Skin of body (tissue), 2 donors: ENCODE data around the gene MAPKAP1. TPM values are rescaled to one million over a fixed set of nuclear protein-coding genes. Genes with fewer than 3 reads are reported as not detected.

ENCODE experiments used
- DNase-seq: peaks from one replicate; lab custom pipeline; 2025; lab: John Stamatoyannopoulos, UW
- total RNA-seq: library from RNA; depleted of rRNA; stranded (reverse); fragments of >200 nt; gene quantifications from one replicate; pipeline ENCODE4 v1.2.3, GENCODE V29; 2014

MAPKAP1 gene
- total RNA-seq, 1 donor from 2014 or later, result 35.2 TPM

DNA sequence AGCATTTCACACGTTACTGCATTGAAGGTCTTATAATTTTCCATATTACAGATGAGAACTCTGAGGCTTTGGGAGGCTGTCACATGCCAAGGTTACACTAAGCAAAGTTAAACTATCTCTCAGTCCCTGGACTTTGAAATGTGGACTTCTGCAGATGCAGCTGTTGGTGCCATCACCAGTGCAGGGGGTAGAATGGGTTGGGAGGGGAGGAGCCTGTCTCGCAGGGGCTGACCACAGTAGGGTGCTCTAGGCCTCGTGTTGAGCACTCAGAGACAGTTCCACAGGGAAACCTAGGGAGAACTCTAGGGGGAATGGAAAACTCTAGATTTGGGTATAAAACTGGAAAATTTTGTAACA is 220.9 kb downstream of the MAPKAP1 start:
- DNase-seq, result no peak

DNA sequence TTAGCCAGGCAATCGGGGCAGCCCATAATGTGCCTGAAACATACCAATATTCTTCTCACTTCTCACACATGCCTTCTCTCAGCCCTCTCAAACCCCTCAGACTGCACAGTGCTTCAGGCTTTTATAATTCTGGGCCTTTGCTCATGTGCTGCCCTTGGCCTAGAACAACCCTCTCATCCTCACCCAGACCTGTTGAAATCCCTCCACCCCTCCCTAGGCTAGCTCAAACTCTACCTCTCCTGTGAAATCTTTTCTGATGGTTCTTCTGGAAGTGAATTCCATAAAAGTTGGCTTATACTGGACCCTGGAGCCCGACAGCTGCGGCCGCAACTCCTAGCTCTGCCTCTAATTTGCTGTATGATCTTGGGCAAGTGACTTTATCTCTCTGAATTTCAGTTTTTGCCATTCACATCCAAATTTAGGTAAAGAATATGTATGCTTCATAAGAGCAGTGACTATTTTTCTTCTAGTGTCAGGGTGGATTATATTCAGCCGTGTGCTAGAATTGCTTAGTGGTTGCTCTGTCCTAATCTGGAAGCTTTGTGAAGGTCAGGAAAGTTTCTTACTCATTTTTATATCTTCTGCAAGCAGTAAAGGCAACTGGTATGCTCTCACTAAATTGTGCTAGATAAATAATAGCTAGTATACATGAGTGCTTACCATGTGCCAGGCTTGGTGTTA is 221.4 kb downstream of the MAPKAP1 start:
- no peak for DNase-seq

DNA sequence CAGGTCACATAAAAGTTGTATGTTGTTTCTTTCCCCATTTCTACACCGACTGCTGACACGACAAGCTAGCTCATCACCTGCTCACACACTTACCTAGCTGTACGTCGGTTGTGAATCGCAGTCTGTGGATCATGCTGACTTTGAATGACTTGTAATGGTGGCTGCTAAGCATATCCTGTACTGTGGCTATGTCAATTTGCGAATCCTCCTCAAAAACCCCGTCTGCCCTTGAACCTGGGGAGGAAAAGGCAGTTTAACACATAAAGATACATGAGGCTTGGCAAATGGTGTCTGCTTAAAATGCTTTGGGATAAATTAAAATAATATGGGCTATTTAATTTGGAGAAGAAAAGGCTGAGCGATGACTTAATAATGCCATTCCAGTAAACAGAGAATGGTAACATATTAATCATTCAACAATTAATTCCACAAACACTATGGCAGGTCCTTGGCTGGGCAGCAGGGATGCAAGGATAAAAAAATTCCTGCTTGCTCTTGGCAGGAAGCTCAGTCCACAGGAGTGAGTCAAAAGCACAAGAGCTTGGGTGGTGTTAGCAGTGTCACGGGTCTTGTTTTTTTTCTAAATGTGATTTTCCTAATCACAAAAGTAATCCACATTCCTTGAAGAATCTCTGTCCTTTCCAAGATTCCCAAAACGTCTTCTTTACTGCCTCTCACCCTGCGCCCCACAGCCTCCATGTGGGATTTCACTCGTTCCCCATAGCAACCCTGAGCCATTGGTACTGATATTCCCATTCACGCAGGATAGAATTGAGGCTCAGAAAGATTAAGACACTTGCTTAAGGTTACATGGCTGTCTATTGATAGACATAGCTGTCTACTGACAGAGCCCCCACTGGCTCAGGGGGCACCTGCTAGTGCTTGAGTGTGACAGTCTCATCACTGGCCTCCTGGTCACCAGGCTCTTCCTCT is 222.4 kb downstream of the MAPKAP1 start:
- DNase-seq, result no peak

DNA sequence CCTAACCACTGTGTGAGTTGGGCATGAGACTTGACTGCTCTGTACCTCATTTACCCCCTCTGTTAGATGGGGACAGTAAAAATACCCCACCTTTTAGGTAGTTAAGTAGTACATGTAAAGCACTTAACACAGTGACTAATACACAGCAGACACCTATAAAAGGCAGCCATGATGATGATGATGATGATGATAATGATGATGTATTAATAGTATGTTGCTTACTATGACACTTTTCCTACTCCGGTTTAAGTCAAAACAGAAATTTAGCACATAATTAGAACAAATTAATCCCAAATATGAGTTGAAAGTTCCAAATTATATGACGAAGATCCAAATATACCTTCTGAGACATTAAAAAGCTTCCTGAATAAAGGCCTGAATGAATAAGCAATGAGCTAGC is 223.3 kb downstream of the MAPKAP1 start:
- no peak for DNase-seq

DNA sequence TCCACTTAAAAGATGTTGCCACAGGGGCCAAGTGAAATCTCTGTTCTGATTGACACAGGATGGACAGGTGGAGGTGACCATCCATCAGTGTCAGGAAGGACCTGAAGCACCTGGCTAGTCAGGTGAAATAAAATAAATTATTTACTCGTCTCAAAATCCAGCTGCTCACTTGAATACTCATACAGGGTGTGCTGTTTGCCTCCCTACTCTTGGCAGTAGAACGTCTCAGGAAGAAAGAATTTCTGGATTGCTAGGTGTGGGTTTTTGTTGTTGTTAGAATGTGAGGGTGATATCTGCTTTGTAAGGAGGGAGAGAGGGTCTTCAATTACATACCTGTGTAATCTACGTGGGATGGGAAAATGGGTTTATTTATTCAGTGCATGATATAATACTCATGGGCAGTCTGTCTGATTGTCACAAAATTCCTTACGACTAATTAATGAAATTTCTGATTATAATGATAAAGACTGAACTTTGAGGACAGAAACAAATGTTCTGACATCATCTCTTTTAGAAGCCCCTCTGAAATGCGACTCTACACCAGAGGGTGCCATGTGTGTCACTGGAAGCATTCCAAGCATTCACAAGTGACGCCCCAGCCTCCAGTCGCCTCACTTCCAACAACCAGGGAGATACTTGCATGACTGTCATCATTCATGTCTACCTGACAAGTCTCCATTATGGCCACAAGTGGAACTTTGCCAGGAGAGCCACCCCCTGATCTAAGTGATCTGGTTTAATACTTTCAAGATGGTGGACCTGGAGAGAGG is 227.0 kb downstream of the MAPKAP1 start:
- no peak for DNase-seq

DNA sequence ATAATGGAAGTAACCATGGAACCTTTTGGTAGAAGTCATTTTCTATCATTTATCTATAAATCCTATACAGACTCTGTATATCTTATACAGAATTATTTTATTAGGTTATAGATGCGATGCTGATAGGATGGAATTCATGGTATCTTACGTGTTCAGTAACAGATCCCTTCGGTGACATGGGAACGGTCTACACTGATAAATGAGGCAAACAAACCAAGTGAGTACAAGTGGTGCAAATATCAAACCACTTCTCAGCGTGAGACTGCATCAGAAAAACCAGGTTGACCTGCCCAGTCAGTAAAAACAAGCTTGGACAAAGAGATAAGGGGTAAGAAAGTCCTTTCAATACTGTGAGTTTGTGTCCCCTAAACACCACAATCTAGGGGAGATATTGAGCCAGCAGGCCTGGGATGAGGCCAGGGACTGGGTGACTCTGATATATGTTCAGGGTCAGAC is 229.9 kb downstream of the MAPKAP1 start:
- DNase-seq, result no peak

DNA sequence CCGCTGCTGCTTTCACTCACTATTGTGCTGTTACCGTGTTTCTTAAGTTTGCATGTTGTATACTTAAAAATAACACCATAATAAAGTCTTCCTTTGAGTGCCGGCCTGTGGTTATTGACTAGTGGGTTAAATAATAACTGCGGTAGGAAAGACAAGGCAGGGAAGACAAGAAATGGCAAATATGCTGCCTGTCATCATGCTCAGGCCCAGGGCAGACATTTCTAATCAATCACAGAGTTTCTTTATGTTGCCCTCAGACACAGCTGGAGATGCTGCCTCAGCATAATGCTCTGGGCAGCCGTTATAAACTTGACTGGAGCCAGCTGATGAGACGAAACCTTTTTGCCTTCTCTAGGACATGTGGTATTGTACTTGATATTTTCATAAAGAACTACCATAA is 230.4 kb downstream of the MAPKAP1 start:
- DNase-seq, result no peak

DNA sequence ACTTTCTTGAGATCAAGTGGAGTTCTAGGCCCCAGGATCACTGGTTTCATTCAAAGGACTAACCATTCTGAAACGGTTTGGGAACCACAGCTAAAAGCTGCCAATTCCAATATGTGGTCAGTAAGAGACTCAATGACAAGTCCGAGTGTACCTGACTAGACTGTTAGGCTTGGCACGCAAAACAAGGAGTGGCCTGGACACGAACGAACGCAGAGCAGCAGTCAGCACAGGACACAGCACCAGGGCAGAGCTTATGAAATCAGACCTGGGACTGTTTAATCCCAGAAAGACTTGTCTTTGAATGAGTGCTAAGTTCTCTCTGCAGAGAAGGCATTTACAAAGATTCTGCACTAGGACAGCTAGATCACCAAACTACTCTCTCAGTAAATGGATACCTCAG is 231.6 kb downstream of the MAPKAP1 start:
- no peak for DNase-seq

DNA sequence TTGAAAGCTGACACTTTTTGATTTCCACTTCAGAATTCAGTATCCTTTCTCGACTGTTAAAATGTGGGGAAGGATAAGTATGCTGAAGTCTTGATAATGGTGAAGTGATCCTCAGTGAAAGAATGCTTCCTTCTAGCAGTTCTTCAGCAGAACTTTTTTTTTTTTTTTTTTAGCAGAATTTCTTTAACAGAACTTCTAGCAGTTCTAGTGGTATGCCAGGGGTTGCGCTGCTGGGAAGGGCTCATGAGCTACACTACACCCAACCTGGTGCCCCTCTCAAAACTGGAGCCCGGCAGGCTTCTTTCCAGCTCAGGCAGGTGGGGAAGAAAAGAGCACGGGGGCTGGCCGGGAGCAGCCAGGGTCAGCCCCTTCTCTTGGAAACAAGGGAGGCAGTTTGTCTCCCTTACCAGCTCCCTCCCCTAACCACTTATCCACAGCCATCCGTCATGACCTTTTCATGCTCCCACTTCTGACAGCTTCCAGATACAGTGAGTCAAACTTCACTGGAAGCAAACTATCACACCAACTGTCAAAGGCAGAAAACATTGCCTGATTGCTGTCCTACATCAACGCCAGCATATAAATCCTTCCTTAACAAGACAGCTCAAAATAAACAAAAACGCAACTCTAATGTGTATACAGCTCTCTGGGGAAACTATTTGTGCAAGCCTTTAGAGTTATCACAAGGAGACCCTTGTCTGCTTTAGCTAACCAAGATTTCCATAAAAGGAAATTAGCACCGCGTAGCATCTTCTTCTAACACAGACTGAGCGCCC is 233.9 kb downstream of the MAPKAP1 start:
- no peak for DNase-seq

DNA sequence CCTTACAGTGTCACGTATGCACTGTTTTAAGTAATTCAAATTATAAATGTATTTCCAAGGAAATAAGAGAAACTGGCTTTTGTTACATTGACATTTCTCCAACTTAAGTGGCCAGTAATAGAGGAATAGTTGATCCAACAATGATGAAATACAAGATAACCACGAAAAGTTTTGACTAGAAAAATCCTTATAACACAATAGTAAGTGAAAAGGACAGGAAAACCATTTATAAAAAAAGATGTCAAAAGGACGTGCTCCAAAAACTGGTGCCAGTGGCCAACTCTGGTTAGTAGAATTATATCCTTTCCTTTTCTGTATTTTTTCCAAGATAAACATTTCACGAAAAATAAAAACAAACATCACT is 234.5 kb downstream of the MAPKAP1 start:
- no peak for DNase-seq

DNA sequence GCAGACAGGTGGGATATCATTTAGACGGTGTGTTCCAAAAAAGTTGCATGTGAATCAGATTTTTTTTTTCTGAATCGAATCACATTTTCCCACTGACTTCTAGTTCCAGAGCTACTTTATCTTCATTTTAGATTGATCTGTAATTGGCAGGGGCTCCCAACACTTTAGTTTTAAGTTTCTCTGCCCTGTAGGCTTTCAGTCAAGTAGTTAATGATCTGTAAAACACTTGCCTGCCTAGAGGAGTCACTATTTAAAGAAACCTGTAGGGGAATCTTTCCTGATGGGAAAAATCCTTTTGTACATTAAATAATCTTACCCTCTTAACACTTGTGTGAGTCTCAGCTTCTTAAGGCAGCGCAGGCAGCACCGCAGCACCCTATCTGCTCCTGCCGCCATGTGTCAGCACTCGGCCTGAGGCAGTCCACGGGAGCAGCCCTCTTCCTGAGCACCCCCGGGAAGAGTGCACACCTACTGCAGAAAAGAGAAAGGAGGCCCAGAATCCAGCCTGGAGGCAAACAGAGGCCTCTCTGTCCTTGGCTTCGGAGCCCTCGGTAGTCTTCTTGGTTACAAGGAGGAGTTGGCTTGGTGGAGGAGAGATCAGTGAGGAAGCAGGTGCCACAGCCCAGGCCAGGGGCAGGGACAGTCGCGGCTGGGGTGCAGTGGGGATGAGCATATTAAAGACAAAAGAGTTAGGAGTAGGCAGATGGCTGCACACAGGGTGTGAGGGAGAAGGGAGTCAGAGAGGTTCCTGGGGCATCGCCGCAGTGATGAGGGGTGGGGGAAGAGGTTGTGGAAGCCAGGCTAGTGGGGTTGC is 236.0 kb downstream of the MAPKAP1 start:
- DNase-seq, result no peak

DNA sequence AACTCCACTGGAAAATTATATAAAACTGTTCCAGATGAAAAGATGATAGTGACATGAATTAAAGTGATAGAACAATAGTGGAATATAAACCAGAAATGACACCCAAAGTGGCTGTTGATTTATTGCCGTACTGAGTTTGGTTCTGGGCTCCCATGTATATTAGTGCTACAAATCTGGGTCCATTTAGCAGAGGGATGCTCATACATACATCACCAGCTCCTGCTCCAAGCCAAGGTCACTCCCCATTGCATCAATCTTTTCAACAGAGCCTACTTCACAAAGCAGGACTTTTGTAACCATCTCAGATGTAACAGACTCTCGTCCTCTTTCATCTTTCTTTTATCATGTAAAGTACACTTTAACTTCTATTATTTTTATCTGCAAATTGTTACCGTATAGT is 236.8 kb downstream of the MAPKAP1 start:
- DNase-seq, result no peak

DNA sequence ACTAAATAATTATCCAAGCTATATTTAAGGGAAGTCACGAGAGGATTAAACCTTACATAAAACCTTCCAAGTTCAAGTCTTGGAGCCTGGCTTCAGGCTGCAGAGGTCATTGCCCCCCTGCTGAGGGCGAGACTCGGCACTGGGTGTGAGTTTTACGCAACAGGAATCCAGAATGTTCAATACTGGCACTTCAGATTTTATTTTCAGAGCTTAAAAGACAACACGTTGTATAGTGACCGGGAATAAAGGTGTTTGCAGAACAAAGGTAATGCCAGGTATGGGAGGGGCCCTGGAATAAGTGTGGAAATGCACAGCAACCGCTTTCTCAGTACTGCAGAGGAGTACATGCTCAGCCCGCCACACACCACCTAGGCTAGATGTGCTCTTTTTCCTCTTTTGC is 238.4 kb downstream of the MAPKAP1 start:
- DNase-seq, result no peak

DNA sequence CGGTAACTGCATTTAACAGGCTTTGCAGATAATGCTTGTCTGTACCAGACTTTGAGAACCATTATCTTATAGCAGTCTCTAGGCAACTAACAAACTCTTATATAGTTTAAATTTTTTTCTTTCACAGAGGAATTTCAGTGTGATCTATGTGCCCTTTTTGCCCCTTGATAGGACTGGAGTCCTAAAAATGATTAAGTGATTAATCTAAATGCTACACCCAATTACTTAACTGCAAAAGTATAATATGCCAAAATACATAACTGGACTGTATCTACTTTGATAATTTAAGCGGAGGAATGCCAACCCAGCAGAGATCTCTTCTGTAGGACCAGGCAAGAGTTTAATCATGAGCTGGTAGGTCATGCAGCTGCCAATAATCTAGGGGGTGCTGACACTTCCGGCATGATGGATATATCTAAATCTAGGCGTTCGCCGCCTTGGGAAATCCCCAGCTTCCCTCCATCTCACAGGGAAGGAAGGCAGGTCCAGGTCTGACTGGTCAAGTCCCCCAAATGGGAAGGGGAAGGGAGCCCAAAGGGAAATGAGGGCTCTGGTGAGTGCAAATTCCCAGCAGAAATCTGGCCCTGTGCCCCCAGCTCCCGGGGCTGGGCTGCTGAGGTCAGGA is 239.8 kb downstream of the MAPKAP1 start:
- DNase-seq, result no peak

DNA sequence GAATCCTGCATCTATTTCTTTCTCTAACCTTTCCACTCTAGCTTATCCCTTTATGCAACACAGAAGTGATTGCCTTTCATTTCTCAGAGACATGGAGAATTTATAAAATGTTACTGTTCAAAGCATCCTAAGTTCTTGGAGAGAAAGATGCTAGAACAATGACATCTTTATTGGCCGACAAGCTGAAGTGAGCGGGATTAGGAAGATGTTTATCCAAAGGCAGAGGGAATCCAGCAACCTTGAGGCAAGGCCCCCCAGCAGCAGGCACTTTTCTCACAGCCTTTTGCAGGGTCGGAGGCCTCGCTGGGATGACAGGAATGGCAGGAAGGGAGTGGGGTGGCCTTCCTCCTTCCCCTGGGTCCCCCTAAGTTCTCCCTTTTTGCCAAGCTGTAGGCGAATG is 240.6 kb downstream of the MAPKAP1 start:
- no peak for DNase-seq

DNA sequence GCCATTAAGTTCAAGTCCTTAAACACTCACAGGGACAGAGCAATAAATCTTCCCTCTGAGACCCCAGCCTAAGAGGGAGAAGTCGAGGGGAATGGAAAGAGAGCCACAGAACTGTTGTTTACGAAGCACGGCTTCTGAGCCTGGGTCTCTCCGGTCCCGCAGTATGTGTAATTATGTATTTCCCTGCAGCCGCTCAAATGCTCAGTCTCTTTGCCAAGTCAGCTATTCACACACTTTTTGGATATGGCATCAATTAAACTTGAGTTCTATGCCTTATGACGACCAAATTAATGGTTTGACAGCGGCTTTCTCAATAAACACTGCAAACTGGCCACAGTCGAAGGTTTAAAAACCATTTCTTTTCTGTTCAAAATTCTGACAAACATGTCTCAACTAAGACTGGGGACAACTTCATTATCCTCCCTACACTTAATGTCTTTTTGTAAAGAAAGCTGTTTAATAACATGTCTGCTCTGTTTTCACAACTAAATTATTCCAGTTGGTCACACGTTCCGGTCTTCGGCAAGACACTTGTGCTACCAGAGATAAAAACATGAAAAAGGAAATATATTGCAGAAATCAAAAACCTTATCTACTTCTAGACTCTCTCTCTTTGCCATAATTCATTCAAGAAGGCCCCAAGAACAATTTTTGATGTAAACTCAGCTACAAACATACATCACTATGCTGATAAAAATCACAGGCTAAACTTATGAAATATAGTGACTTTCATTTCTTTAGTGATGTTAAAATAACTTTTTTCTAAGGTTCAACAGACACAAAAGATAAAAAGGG is 242.2 kb downstream of the MAPKAP1 start:
- peak; percentile 80 for DNase-seq

DNA sequence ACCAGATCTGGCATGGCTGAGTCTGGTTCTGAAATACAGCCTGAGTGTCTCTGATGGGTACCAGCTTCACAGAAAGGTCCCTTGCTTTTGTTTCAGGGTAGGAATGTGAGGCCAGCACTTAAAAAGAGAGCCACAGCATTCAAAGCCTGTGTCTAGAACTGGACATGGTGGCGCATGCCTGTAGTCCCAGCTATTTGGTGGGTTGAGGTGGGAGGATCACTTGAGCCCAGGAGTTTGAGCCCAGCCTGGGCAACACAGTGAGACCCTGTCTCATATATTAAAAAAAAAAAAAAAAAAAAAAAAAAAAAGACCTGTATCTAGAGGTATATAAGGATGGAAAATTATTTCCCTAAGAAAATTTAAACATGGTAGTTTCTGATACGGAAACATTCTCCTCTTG is 243.1 kb downstream of the MAPKAP1 start:
- no peak for DNase-seq

DNA sequence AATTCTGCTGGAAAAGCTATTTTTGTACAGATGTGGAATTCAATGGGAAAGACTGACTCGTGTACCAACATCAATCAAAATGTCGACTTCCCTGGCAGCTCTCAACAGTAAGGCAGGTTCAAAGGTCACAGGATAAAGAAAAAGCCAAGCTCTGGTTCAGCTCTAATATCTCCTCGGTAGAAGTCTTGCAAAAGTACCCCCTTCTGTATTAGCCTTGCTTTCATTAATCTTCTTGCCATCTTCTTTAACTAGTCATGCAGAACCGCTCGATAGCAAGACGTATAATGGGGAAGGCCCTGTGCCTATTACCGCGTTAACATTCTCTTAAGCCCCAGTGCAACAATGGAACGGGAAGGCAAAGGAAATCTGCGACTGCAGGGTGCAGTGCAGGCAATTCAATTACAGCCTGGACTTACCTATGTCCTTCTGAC is 244.1 kb downstream of the MAPKAP1 start:
- DNase-seq, result no peak

DNA sequence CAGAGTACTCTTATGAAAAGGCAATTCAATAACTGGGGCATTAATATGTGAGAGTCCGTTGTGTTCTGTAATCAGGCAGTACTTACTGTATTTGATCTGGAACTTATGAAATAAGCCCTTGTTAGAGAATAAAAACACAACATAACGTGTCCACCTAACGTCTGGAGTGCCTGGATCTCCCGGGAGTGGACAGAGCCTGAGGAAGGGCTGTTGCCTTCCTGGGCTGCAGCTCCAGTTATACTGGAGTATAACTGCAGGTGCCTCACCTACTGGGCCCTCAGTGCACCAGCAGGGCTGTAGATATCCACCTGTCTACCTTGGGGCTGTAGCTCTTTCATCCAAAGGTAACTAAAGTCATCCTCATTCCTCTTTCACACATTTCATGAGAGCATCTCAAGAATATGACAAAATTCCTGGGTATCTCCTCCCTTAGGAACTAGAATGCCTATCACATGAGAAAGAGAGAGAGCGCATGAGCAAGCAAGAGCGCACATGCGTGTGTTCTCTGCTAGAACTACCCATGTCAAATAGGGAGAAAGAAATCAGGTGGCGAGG is 245.3 kb downstream of the MAPKAP1 start:
- no peak for DNase-seq
